IMR-90 (cell line): ENCODE data around the gene FANK1. TPM values are rescaled to one million over a fixed set of nuclear protein-coding genes. Genes with fewer than 3 reads are reported as not detected.
"Not testable (repeated sequence)": the region's sequence is repeated elsewhere in the genome, so short reads cannot be mapped to it uniquely, and the experiment has no call there.

Source experiments
- ATAC-seq: fragments of 200-7000 bp; cut with Tn5 transposase; 2 replicates; pipeline ENCODE4 v1.9.1; 2020; ENCODE audit warnings: low read depth, mild to moderate bottlenecking, moderate library complexity
- BruUV-seq: library from RNA; stranded (reverse); fragments of 400-500 nt; replicated peaks from 2 replicates; lab custom pipeline; 2021; lab: Mats Ljungman, UMichigan
- CTCF ChIA-PET: fragments of 300-600 bp; formaldehyde crosslinking; extraction: SDS; loops from one replicate; lab custom pipeline; 2021; ENCODE audit warnings: antibody characterized with exemption; lab: Yijun Ruan, JAX
- POLR2A ChIA-PET: fragments of 300-600 bp; sonication (Branson Sonifier 250); formaldehyde crosslinking; loops from one replicate; lab custom pipeline; 2022; ENCODE audit warnings: antibody characterized with exemption; ENCODE audit not compliant: unreplicated experiment; lab: Charles Lee
- DNase-seq: peaks from one replicate; pipeline ENCODE4 v3.0.0; 2013
- H2AFZ ChIP-seq: replicated peaks from 2 replicates; pipeline ENCODE3; 2013; ENCODE audit warnings: low read length, mild to moderate bottlenecking; ENCODE audit not compliant: poor library complexity
- H2AK5ac ChIP-seq: 2 replicates; pipeline ENCODE4 v1.6.1; 2013; ENCODE audit warnings: low read depth, low read length, inconsistent platforms
- H2AK9ac ChIP-seq: replicated peaks from 2 replicates; pipeline ENCODE3; 2013; ENCODE audit warnings: mild to moderate bottlenecking, low read depth, low read length, moderate library complexity; ENCODE audit not compliant: poor library complexity
- H2BK120ac ChIP-seq: 2 replicates; pipeline ENCODE4 v1.6.1; 2013; ENCODE audit warnings: low read depth, low read length, inconsistent platforms
- H2BK15ac ChIP-seq: 3 replicates; pipeline ENCODE4 v1.6.1; 2013; ENCODE audit warnings: low read depth, low read length, inconsistent platforms
- H2BK20ac ChIP-seq: 2 replicates; pipeline ENCODE4 v1.6.1; 2013; ENCODE audit warnings: low read depth, mild to moderate bottlenecking, inconsistent platforms, low read length, moderate library complexity
- H2BK5ac ChIP-seq: 2 replicates; pipeline ENCODE4 v1.6.1; 2013; ENCODE audit warnings: mild to moderate bottlenecking, low read depth, low read length, inconsistent platforms; ENCODE audit not compliant: poor library complexity, severe bottlenecking
- H3K14ac ChIP-seq: replicated peaks from 2 replicates; pipeline ENCODE4 v1.6.1; 2013; ENCODE audit warnings: low read depth, low read length, inconsistent platforms
- H3K18ac ChIP-seq: 2 replicates; pipeline ENCODE4 v1.6.1; 2013; ENCODE audit warnings: low read depth, low read length, control low read depth
- H3K23ac ChIP-seq: 2 replicates; pipeline ENCODE4 v1.6.1; 2013; ENCODE audit warnings: low read depth, low read length, inconsistent platforms
- H3K27ac ChIP-seq: 2 replicates; pipeline ENCODE4 v1.5.1; 2013; ENCODE audit warnings: mild to moderate bottlenecking, control low read depth, low read length; ENCODE audit not compliant: insufficient read depth
- H3K27me3 ChIP-seq: 2 replicates; pipeline ENCODE4 v1.6.1; 2013; ENCODE audit warnings: low read length; ENCODE audit not compliant: control insufficient read depth, insufficient read depth
- H3K36me3 ChIP-seq: 2 replicates; pipeline ENCODE4 v1.6.1; 2013; ENCODE audit warnings: low read length, mixed read lengths; ENCODE audit not compliant: control insufficient read depth, insufficient read depth
- H3K4ac ChIP-seq: 2 replicates; pipeline ENCODE4 v1.6.1; 2013; ENCODE audit warnings: low read depth, low read length, inconsistent platforms
- H3K4me1 ChIP-seq: 2 replicates; pipeline ENCODE4 v1.6.1; 2013; ENCODE audit warnings: low read length, mixed read lengths; ENCODE audit not compliant: control insufficient read depth, insufficient read depth
- H3K4me2 ChIP-seq: 2 replicates; pipeline ENCODE4 v1.6.1; 2013; ENCODE audit warnings: low read depth, mild to moderate bottlenecking, control low read depth, low read length, moderate library complexity
- H3K4me3 ChIP-seq: 2 replicates; pipeline ENCODE4 v1.5.1; 2013; ENCODE audit warnings: low read depth, mild to moderate bottlenecking, control low read depth, low read length, moderate library complexity; ENCODE audit not compliant: insufficient read depth
- H3K56ac ChIP-seq: 2 replicates; pipeline ENCODE4 v1.6.1; 2013; ENCODE audit warnings: low read length, inconsistent platforms; ENCODE audit not compliant: insufficient read depth; ENCODE audit errors: extremely low read depth
- H3K79me1 ChIP-seq, 2 experiments: 2 replicates each; pipeline ENCODE4 v1.6.1; 2013; ENCODE audit warnings: low read length in 2 of 2, inconsistent platforms in 1 of 2, low read depth in 1 of 2
- H3K9ac ChIP-seq: 2 replicates; pipeline ENCODE4 v1.6.1; 2013; ENCODE audit warnings: low read depth, low read length, control low read depth
- H3K9me1 ChIP-seq: 2 replicates; pipeline ENCODE4 v1.6.1; 2013; ENCODE audit warnings: low read length, inconsistent platforms; ENCODE audit not compliant: insufficient read depth
- H3K9me3 ChIP-seq: 2 replicates; pipeline ENCODE4 v1.6.1; 2013; ENCODE audit warnings: low read length; ENCODE audit not compliant: control insufficient read depth, insufficient read depth
- H4K20me1 ChIP-seq: 2 replicates; pipeline ENCODE4 v1.6.1; 2013; ENCODE audit warnings: low read length, inconsistent platforms; ENCODE audit not compliant: insufficient read depth
- H4K5ac ChIP-seq: 2 replicates; pipeline ENCODE4 v1.6.1; 2013; ENCODE audit warnings: mild to moderate bottlenecking, low read depth, low read length, control low read depth
- H4K8ac ChIP-seq, 2 experiments: 2 replicates each; pipeline ENCODE4 v1.6.1; 2013; ENCODE audit warnings: low read depth in 2 of 2, low read length in 2 of 2, control low read depth in 1 of 2, inconsistent platforms in 1 of 2
- H4K91ac ChIP-seq: 2 replicates; pipeline ENCODE4 v1.6.1; 2013; ENCODE audit warnings: low read depth, low read length, inconsistent platforms; ENCODE audit not compliant: insufficient read depth
- BHLHE40 ChIP-seq: fragments of 150-350 bp; IDR thresholded peaks from 2 replicates; pipeline ENCODE4 v1.6.1; 2016; ENCODE audit warnings: mild to moderate bottlenecking, low read depth, low read length
- NFE2L2 ChIP-seq: fragments of 150-350 bp; IDR thresholded peaks from 2 replicates; pipeline ENCODE4 v1.6.1; 2016; ENCODE audit warnings: low read depth, mild to moderate bottlenecking, low read length
- POLR2A ChIP-seq: IDR thresholded peaks from 2 replicates; pipeline ENCODE4 v1.6.1; 2012; ENCODE audit warnings: mild to moderate bottlenecking, low read depth, low read length
- WGBS, 2 experiments: methylation state at CpG; one replicate each; pipeline versions ENCODE4 v1.1.5 to v1.1.7; 2013; ENCODE audit warnings: missing lambda C conversion rate in 2 of 2; ENCODE audit not compliant: insufficient read length in 1 of 2; ENCODE audit errors: extremely low coverage in 2 of 2; 5-methylcytosine and 5-hydroxymethylcytosine counted together
- dilution Hi-C: fragments of 300-500 bp; cut with HindIII; formaldehyde crosslinking; loops from one replicate; pipeline ENCODE4 v1.14.3; 2018; ENCODE audit warnings: low sequenced_read_pairs; ENCODE audit not compliant: unreplicated experiment
- in situ Hi-C: fragments of 300-500 bp; cut with MboI; formaldehyde crosslinking; loops from 3 replicates; pipeline ENCODE4 v1.14.3; 2019; ENCODE audit warnings: low sequenced_read_pairs, inconsistent platforms, mixed read lengths
- intact Hi-C: fragments of 100-400 bp; cut with micrococcal nuclease; formaldehyde crosslinking; loops from 2 replicates; pipeline ENCODE4 v1.10.0; 2022
- polyA plus RNA-seq, 3 experiments: library from polyadenylated mRNA; depleted of rRNA; stranded (reverse); fragments of >200 nt; gene quantifications; 2 replicates each; pipeline ENCODE4 v1.2.3, GENCODE V29; 2012; ENCODE audit warnings: low replicate concordance in 1 of 3
- total RNA-seq: library from RNA; depleted of rRNA; stranded (reverse); fragments of >200 nt; gene quantifications from 2 replicates; pipeline ENCODE4 v1.2.3, GENCODE V29; 2012

Gene FANK1
- total and polyA plus RNA-seq, 2 of the 4 experiments (the other 2 are of a cell fraction): 0.90 to 2.2 TPM

DNA sequence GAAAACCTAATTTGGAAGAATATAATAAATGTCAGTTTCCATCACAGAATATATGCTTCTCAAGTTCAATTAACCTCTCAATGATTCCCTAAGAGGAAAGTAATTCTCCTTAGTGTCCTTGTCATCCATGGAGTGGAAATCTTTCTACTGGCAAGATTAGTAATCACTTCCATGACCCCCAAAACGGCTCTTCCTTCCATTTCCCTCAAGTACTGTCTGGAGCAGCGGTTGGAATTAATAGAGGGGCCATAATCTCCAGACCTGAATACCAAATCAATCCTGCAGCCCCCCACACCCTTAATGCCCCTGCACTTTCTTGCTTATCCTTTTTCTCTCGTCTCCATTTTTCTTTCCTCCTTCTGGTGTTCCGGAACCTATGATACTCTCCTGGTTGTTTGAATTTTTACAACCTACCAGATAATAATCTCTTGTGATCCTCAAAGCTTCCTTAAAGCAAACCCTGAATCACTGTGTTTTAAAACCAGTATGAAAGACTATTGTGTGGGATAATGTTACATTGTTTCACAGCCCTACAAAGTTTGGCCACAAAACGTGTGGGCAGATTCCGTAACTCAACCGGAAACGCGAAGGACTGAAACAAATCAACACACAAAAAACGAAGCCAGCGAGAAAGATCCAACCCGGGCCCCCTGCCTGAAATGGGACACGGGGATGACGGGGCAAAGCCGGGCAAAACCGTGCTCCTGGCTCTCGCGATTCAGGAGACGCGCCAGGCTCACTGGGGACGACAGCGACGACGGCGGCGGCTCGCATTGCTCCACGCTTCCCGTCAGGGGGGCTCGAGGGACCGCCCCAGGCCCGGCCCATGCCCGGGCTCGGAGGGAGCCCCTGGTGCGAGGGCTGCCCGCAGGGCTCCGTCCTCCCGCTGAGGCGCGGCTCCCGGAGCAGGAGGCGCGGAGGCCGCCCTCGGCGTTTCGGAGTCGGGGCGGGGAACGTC lies 955 bp upstream of the FANK1 start:
- H2BK20ac ChIP-seq, H3K4me1 ChIP-seq, H2AK5ac ChIP-seq, POLR2A ChIA-PET, H2BK120ac ChIP-seq, H3K18ac ChIP-seq, H3K9me1 ChIP-seq, H2BK15ac ChIP-seq, H3K79me1 ChIP-seq, BruUV-seq, H3K36me3 ChIP-seq, H3K23ac ChIP-seq, H3K9me3 ChIP-seq, H3K27me3 ChIP-seq, dilution Hi-C loops, CTCF ChIA-PET, in situ Hi-C loops, intact Hi-C loops, H4K20me1 ChIP-seq: not testable (repeated sequence)
- peak overlapping the region in 1 of 2 experiments; percentile 54; a peak in 3 of 4 replicates for H4K8ac ChIP-seq
- H2AFZ ChIP-seq: peak overlapping the region; percentile 92
- peak overlapping the region; percentile 70 for H2BK5ac ChIP-seq
- H2AK9ac ChIP-seq: peak overlapping the region; percentile 65
- H4K91ac ChIP-seq: peak overlapping the region; percentile 58; the same call in 1 of the 2 replicates
- peak overlapping the region; percentile 83 for H3K56ac ChIP-seq
- H3K4me3 ChIP-seq: peak overlapping the region; percentile 54
- peak overlapping the region; percentile 62 for H3K9ac ChIP-seq
- peak overlapping the region; percentile 86 for H3K27ac ChIP-seq
- WGBS, 2 experiments: 20% methylated on average over 38 of the region's 50 CpGs; no CpG with 5 or more reads in 1 of the 2 experiments
- ATAC-seq: peak; percentile 76
- peak overlapping the region; percentile 93 for H3K4me2 ChIP-seq
- 0 out of 2 replicates have a peak overlapping the region, but pooled peaks have one; percentile 58 for H3K14ac ChIP-seq
- H3K4ac ChIP-seq: peak overlapping the region; percentile 54; the same call in 1 of the 2 replicates
- TF ChIP-seq NFE2L2 (peak; percentile 60; the same call in 1 of the 2 replicates), POLR2A (peak; percentile 63; the same call in 1 of the 2 replicates), BHLHE40 (peak; percentile 10; the same call in 1 of the 2 replicates)
- H4K5ac ChIP-seq: peak overlapping the region; percentile 25
- DNase-seq: peak; percentile 65

DNA sequence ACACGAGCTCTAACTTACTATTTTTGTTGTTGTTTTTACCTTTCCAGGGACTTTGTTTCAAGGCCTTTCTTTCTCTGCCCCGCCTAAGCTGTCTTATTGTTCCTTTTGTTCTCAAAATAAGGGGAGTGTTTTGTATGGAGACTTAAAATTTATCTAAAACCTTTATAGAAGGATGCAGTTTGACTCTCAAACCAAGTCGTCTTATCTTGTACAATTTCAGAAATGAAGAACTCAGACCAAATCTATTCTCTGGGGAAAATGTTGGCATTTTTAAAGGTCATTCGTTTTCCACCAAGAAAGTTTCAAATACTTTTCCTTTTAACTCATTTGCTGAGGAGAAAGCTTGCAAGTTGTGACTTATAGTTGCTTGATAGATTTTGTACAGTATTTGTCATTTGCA lies 953 bp downstream of the FANK1 start:
- POLR2A ChIA-PET, H3K9ac ChIP-seq, H2BK5ac ChIP-seq, H3K14ac ChIP-seq, H2AK5ac ChIP-seq, dilution Hi-C loops, H2AK9ac ChIP-seq, H3K23ac ChIP-seq, in situ Hi-C loops, H2BK15ac ChIP-seq, BruUV-seq, H3K36me3 ChIP-seq, H4K20me1 ChIP-seq, H3K27ac ChIP-seq, DNase-seq, H3K9me3 ChIP-seq, H3K79me1 ChIP-seq, H2BK120ac ChIP-seq, H4K5ac ChIP-seq, ATAC-seq, H2BK20ac ChIP-seq, H3K18ac ChIP-seq, H4K91ac ChIP-seq, H3K4ac ChIP-seq, H3K56ac ChIP-seq, H3K4me1 ChIP-seq, CTCF ChIA-PET, H4K8ac ChIP-seq, H3K9me1 ChIP-seq, H3K27me3 ChIP-seq, intact Hi-C loops, H2AFZ ChIP-seq: not testable (repeated sequence)
- Histone ChIP-seq H3K4me2 (peak overlapping the region; percentile 61), H3K4me3 (peak overlapping the region; percentile 54; the same call in 1 of the 2 replicates)
- WGBS, 2 experiments: no CpG with 5 or more reads among the region's 4 CpGs
